ENCODE results near the gene NAT9.

DNA sequence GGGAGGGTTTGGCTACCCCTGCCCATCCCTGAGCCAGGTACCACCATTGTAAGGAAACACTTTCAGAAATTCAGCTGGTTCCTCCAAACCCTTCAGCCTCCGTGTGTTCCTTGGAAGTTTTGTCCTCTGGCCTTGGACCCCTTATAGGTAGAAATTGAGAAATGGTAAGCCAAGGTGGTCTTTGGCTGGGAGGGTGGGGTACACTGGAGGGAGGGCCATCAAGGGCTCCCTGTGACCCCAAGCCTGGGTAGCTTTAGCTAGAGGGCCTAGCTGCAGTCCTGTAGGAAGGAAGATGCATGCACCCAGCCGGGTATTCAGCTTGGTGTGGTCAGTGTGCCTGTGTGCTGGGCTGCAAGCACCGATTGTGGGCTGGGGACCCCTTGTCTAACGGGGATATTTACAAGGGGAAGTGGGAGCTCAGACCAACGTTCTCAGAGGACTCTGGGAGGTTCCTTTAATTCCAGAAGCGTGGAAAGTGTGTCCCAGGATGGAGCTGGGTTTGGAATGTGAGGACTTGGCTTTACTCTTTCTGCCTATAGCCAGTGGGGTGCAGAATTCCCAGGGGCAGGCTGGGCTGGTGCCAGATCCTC, 6.8 kb downstream of the NAT9 start:
- TF ChIP-seq, protein P1, sequence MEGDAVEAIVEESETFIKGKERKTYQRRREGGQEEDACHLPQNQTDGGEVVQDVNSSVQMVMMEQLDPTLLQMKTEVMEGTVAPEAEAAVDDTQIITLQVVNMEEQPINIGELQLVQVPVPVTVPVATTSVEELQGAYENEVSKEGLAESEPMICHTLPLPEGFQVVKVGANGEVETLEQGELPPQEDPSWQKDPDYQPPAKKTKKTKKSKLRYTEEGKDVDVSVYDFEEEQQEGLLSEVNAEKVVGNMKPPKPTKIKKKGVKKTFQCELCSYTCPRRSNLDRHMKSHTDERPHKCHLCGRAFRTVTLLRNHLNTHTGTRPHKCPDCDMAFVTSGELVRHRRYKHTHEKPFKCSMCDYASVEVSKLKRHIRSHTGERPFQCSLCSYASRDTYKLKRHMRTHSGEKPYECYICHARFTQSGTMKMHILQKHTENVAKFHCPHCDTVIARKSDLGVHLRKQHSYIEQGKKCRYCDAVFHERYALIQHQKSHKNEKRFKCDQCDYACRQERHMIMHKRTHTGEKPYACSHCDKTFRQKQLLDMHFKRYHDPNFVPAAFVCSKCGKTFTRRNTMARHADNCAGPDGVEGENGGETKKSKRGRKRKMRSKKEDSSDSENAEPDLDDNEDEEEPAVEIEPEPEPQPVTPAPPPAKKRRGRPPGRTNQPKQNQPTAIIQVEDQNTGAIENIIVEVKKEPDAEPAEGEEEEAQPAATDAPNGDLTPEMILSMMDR (tag by site-specific recombination; IDR thresholded peaks at IDR 0.05), result no peak
- TF ChIP-seq ZNF660 (tag by site-specific recombination; IDR thresholded peaks at IDR 0.05) (no peak), ZNF146 (tag by site-specific recombination; IDR thresholded peaks at IDR 0.05) (no peak)
- TF ChIP-seq, protein P2, sequence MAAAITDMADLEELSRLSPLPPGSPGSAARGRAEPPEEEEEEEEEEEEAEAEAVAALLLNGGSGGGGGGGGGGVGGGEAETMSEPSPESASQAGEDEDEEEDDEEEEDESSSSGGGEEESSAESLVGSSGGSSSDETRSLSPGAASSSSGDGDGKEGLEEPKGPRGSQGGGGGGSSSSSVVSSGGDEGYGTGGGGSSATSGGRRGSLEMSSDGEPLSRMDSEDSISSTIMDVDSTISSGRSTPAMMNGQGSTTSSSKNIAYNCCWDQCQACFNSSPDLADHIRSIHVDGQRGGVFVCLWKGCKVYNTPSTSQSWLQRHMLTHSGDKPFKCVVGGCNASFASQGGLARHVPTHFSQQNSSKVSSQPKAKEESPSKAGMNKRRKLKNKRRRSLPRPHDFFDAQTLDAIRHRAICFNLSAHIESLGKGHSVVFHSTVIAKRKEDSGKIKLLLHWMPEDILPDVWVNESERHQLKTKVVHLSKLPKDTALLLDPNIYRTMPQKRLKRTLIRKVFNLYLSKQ (tag by site-specific recombination; IDR thresholded peaks at IDR 0.05; ENCODE audit: borderline replicate concordance), result no peak
